ACHN (cell line): ENCODE data around the gene TJP3.
"Not testable (repeated sequence)": the region's sequence is repeated elsewhere in the genome, so short reads cannot be mapped to it uniquely, and the experiment has no call there.

Experiments used
- DNase-seq: peaks from one replicate; pipeline ENCODE4 v3.0.0-alpha.2; 2015
- in situ Hi-C: cut with HindIII; loops from 2 replicates; pipeline ENCODE4 v1.10.0; 2017; ENCODE audit warnings: low sequenced_read_pairs, low pct_ligation_motif_present, low pct_unique_long_range_greater_than_20kb

Gene TJP3, protein sequence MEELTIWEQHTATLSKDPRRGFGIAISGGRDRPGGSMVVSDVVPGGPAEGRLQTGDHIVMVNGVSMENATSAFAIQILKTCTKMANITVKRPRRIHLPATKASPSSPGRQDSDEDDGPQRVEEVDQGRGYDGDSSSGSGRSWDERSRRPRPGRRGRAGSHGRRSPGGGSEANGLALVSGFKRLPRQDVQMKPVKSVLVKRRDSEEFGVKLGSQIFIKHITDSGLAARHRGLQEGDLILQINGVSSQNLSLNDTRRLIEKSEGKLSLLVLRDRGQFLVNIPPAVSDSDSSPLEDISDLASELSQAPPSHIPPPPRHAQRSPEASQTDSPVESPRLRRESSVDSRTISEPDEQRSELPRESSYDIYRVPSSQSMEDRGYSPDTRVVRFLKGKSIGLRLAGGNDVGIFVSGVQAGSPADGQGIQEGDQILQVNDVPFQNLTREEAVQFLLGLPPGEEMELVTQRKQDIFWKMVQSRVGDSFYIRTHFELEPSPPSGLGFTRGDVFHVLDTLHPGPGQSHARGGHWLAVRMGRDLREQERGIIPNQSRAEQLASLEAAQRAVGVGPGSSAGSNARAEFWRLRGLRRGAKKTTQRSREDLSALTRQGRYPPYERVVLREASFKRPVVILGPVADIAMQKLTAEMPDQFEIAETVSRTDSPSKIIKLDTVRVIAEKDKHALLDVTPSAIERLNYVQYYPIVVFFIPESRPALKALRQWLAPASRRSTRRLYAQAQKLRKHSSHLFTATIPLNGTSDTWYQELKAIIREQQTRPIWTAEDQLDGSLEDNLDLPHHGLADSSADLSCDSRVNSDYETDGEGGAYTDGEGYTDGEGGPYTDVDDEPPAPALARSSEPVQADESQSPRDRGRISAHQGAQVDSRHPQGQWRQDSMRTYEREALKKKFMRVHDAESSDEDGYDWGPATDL

DNA sequence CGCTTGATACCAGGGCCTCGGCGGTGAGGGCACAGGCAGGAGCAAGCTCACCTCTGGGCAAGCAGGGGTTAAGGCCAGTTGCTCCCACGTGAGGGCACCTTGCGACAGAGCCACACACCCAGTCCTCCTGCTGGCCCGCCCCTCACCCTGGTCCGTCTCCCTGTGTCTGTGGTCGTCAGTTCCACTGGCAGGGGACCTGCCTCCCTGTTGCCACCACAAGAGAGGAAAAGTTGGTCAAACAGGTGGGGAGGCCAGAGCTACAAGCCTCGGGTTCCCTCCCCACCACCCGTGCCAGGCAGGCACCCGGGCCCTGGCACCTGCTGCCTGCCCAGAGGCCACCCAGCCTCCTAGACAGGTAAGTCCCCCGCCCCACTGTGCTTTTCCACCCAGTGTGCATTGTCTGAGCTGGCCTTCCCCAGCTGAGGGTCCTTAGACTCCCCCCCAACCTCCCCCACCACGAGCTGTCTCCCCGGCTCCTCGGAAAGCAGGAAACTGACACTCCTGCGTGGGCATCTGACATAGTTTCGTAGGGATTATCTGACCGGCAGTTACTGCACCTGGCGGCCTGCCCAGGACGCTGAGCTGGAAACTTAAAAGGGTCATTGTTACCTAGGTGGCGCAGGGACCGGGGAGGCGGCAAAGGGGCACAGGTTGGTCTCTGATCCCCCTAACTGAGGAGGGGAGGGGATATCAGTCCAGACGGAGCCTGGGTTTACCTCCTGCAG lies at the start of gene TJP3:
Gene TJP3 (plus strand): TSS at position 178 of the 725 bp plus-strand sequence. CDS start 20,049 bp downstream, outside the sequence.
- in situ Hi-C loops: no loop called here
- DNase-seq: no peak

- DNase-seq: no peak
- in situ Hi-C loops: no loop called here
Measured at GRCh38 chr19:3658870-3659745, 49.1 kb upstream of the TJP3 start.

DNA sequence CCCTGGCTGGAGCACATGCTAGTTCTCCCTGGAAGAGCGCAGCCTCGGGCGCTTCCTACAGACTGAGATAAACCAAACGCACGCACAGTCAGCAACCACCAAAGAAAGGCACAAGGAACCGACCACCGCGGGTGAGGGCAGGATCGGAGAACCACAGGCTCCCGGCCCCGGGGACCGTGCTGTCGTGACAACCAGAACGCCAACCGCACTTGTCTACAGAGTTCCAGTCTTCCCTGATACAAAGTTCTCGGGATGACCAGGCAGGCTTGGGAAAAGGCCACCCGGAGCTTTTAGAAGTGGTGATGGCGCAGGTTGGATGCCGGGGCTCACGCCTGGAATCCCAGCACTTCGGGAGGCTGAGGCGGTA lies 48.5 kb upstream of the TJP3 start:
- in situ Hi-C loops: no loop called here
- DNase-seq: no peak

DNA sequence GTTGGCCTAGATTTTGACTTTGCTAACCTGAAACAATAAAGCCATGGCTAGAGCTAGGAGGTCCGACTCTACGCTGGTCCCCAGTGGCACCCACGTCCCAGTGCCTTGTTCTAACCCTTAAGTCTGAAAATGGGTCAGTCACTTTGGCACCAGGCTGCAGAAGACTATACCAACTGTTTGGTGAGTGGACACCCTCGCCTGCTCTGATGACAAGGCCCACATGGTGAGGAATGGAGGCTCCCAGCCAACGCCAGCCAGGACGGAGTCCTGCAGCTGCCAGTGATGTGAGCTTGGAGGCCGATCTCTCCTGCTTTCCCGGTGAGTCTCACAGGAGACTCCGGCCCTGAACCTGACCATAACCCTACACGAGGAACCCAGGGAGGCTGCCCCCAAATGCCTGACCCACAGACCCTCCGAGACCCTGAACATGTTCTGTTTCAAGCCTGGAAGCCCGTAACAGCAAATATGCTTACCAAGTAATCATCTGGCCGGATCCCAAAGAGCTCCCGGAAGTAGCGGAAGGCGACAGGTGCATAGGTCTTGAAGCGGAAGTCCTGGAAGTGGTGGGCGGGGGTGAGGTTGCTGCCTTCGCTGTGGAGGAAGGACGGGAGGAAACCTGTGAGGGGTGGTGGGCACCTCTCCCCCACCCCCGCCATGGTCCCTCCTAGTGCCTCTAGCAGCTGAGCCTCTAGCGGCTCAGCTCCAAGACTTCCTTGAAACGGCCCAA lies 47.5 kb upstream of the TJP3 start:
- in situ Hi-C loops: no loop called here
- no peak for DNase-seq

DNA sequence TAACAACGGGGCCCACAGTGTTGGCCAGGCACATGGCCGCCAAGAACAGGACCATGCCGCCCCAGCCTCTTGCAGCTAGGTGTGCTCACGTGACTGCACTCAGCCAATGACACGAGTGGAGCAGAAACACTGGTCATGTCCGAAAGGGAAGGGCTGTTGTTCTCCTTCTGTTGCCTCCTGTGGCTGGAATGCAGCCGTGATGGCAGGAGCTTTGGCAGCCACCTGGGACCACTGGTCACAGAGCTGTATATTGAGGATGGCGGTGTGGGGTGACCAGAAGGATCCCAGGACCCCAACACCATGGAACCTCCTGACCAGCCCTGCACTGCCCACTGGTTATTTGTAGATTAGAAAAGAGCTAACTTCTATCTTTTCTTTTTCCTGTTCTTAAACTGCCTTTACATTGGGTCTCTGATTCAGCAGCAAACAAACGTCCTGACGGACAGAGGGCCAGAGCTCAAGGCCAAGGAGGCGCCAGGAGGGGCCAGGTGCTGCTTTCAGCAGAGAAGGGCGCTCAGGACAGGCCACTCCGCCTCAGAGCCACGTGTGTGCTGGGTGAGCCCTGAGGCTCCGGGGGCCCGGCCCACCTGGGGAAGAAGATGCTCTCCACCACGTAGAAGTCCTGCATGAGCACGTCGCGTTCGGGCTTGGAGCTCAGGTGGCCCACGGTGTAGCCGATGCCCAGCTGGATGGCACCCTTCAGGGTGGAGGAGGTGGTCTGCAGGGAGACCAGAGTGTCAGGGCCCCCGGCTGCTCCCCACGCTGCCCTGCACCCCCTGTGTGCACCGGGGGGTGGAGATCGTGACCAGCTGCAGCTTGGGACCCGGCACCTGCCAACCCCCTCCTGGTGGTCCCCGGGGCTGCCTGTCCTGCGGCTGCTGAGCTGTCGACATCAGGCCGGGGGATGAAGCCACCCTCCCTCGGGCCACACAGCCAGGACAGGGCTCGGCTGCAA lies 46.6 kb upstream of the TJP3 start:
- DNase-seq: no peak
- in situ Hi-C loops: no loop called here

GRCh38 chr19:3663838-3664237 lies 44.3 kb upstream of the TJP3 start:
- in situ Hi-C loops: no loop called here
- no peak for DNase-seq

GRCh38 chr19:3664879-3665642 lies 43.1 kb upstream of the TJP3 start:
- in situ Hi-C loops: no loop called here
- DNase-seq: no peak

DNA sequence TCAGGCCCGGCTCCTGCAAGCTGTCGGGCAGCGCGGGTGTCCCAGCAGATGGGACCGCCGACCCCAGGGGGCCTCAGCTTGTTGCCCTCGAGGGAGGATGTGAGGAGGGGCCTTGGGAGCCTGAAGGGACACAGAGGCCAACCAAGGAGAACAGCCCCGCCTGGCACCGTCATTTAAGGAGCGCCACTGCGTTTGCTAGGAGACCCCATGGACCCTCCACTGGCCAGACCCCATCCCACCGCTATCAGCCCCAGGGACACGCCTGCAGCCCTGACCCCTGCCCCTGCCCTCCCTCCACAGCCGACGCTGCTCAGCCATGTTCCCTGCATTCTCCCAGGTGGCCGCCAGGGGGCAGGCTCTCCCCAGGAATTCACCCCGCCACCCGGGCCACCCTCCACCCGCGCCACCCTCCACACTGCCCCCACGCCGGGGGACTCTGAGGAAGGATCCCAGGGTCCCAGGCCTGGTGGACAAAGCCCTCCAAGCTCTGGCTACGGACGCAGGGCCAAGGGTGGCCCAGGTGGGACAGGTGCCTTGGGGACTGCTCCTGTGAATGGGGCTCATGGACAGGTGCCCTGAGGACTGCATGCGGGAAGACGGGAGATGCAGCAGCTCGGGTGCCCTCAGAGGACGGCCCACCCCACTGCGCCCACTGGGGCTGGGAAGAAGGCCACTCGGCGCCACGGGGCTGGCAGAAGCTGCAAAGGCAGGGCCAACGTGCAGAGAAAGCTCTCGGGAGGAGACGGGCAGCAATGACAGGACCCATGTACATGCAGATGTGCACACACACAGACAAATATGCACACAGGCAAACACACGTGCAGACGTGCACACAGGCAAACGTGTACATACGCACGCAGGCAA lies 42.3 kb upstream of the TJP3 start:
- no peak for DNase-seq
- in situ Hi-C loops: no loop called here

GRCh38 chr19:3666545-3666856 lies 41.7 kb upstream of the TJP3 start:
- in situ Hi-C loops, DNase-seq: not testable (repeated sequence)

GRCh38 chr19:3667037-3667638 lies 41.0 kb upstream of the TJP3 start:
- no peak for DNase-seq
- in situ Hi-C loops: no loop called here

- in situ Hi-C loops: no loop called here
- no peak for DNase-seq
Measured at GRCh38 chr19:3667766-3668165, 40.4 kb upstream of the TJP3 start.

GRCh38 chr19:3668331-3669081 lies 39.7 kb upstream of the TJP3 start:
- in situ Hi-C loops: no loop called here
- no peak for DNase-seq

GRCh38 chr19:3669082-3669946 lies 38.9 kb upstream of the TJP3 start:
- no peak for DNase-seq
- in situ Hi-C loops: no loop called here
